Measurements from ENCODE around the gene BNIP5.
"Not testable (repeated sequence)": the region's sequence is repeated elsewhere in the genome, so short reads cannot be mapped to it uniquely, and the experiment has no call there.

Gene BNIP5

DNA sequence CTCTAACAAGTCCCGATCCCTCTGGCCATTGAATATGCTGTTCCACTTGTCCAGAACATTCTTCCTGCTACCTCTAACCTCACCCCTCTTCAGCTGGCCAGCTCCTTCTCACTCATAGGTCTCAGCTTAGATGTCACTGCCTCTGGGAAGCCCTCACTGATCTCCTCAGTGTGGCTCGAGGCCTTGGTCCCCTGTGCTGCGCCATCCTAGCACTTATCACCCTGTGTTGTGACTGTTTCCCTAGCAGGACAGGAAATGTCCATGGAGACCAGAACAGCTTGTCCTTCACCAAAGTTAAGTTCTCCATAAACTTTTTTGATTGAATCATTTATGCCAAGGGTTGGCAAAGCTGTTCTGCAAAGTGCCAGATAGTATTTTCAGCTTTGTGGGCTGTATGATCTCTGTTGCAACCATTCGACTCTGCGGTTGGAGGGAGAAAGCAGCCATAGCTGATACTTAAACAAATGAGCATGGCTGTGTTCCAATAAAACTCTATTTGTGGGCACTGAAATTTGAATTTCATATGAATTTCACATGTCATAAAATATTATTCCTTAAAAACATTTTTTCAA, 6.5 kb upstream of the BNIP5 start:
- H3K4me1 Mint-ChIP-seq (ENCODE audit: low read depth): peaks cover 6% of the 10 kb centered on the region
- H3K36me3 Mint-ChIP-seq (ENCODE audit: low read depth): no peaks in the 10 kb centered on the region
- no peaks in the 10 kb centered on the region for H3K9me3 Mint-ChIP-seq
- H3K27ac Mint-ChIP-seq: no peak overlapping the region
- H3K27me3 Mint-ChIP-seq (ENCODE audit: low read depth): peaks cover 40% of the 10 kb centered on the region
- H3K4me3 Mint-ChIP-seq: no peak overlapping the region
- no peak for DNase-seq (ENCODE audit: low spot score)

DNA sequence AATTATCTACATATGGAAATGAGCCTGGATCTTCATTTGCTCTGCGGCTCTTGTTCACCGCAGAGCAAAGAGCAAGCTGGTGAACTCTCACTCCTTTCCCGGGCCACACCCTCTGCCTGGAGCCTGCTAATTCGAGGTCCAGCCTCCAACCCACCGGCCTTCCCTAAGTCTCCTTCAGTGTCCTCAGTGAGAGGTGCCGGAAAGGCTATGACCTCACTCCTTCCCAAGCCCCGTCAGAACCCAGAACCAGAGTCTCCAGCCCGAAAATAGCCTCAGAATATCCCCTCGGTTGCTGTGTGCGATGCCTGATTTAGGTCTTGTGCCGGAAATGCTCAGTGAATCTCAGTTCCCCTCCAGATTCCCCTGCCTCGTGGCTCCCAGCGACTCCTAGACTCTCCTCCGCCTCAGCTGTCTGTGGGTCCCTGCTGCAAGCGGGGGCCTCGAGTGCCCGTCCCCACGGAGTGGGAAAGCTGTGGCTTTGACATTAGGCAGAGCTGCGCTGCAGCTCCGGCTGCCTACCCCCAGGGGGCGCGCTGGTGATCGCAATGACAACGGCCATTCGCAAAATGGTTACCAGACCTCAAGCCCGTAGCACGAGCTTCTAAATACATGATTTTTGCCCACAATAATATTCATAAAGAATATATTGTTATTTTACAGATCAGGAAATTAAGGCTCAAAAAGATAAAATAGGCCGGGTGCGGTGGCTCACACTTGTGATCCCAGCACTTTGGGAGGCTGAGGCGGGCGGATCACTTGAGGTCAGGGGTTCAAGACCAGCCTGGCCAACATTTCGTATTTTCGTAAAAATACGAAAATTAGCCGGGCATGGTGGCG, 4.1 kb upstream of the BNIP5 start:
- H3K27me3 Mint-ChIP-seq (ENCODE audit: low read depth): peaks cover 47% of the 10 kb centered on the region
- H3K4me1 Mint-ChIP-seq (ENCODE audit: low read depth): peaks cover 10% of the 10 kb centered on the region
- no peaks in the 10 kb centered on the region for H3K36me3 Mint-ChIP-seq (ENCODE audit: low read depth)
- H3K4me3 Mint-ChIP-seq: peak overlapping the region; percentile 72
- H3K27ac Mint-ChIP-seq: no peak overlapping the region
- H3K9me3 Mint-ChIP-seq: no peaks in the 10 kb centered on the region
- DNase-seq (ENCODE audit: low spot score): peak; percentile 56

DNA sequence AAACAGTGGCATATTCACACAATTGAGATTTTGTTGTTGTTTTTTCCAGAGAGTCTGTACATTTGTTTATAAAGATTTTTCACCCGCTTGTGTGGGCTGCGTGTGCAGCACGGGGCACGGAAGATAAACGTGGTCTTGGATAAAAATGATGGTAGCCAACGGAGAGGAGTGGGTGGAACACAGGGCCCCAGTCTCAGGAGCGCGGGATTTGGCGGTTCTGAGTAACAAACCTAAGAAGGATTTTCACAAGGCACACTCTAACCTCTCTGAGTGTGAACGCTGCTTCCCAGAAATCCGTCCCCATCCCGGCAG, 3.6 kb upstream of the BNIP5 start:
- Mint-ChIP-seq H3K4me3 (no peak overlapping the region), H3K9me3 (no peaks in the 10 kb centered on the region), H3K27ac (no peak overlapping the region), H3K4me1 (ENCODE audit: low read depth) (peaks cover 10% of the 10 kb centered on the region), H3K27me3 (ENCODE audit: low read depth) (peaks cover 53% of the 10 kb centered on the region), H3K36me3 (ENCODE audit: low read depth) (no peaks in the 10 kb centered on the region)
- DNase-seq (ENCODE audit: low spot score): no peak

DNA sequence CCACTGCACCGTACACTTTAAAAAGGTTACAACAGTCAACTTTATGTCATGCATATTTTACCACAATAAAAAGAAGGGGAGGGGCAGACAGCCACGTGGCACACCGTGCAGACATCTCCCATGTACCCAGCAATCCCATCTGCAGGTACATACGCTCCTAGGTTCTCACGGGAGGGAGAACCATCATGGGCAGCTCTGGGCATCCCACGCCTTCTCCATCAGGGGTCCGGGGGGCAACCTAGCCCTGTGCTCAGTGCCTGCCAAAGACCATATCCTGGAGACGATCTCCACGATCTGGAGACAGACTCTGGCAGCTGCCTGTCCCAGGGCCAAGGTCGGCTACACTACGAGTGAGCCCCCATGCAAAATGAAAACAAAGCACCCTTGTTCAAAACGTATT, 2.5 kb upstream of the BNIP5 start:
- Mint-ChIP-seq H3K36me3 (ENCODE audit: low read depth) (no peaks in the 10 kb centered on the region), H3K27ac (no peak overlapping the region), H3K4me1 (ENCODE audit: low read depth) (peaks cover 10% of the 10 kb centered on the region), H3K27me3 (ENCODE audit: low read depth) (peaks cover 62% of the 10 kb centered on the region), H3K9me3 (no peaks in the 10 kb centered on the region), H3K4me3 (no peak overlapping the region)
- no peak for DNase-seq (ENCODE audit: low spot score)

DNA sequence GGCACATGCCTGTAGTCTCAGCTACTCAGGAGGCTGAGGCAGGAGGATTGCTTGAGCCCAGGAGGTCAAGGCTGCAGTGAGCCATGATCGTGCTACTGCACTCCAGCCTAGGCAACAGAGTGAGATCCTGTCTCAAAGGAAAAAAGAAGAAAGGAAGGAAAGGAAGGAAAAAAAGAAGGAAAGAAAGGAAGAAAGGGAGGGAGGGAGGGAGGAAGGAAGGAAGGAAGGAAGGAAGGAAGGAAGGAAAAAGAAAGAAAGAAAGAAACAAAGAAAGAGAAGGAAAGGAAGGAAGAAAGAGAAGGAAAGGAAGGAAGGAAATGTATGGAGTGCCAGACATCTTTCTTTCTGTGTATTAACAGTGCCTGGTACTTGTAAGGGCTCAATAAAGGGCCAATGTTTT, 1.5 kb upstream of the BNIP5 start:
- not testable (repeated sequence) for H3K4me1 Mint-ChIP-seq (ENCODE audit: low read depth); H3K36me3 Mint-ChIP-seq (ENCODE audit: low read depth); DNase-seq (ENCODE audit: low spot score); H3K4me3 Mint-ChIP-seq; H3K9me3 Mint-ChIP-seq
- Mint-ChIP-seq H3K27me3 (ENCODE audit: low read depth) (peaks cover 70% of the 10 kb centered on the region), H3K27ac (peak overlapping the region; percentile 64)

DNA sequence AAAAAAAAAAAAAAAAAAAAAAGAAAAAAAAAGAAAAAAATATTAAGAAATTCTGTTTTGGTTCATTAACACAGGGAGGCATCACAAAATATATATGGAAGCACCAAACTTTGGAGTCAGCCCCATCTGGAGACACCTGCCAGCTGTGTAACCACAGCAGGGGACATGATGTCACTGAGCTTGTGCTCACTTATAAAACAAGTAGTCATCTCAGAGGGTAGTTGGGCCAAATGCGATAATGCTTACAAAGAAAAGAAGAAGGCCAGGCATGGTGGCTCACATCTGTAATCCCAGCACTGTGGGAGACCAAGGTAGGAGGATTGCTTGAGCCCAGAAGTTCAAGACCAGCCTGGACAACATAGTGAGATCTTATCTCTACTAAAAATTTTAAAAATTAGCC, 1.1 kb upstream of the BNIP5 start:
- peaks cover 10% of the 10 kb centered on the region for H3K4me1 Mint-ChIP-seq (ENCODE audit: low read depth)

DNA sequence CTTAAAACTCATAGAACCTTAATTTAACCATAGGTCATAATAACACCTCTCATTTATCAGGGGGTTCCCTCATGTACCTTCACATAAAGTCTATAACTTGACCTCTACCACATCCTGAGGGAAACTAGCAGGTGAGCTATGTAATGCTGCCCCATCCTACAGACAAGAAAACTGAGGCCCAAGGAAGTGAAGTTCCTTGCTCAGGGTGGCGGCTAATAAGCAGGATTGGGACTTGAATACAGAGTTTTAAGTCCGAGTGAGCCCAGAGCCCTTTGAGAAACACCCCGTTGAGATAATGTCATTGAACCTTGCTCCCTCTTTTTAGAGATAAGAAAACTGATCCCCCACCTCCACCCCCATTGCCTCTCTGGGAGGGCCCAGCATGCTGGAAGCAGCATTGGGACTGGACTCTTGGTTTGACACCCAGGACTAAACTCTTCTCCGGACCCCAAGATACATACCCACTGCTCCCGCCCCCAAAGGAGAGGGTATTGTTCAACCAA, 429 bp downstream of the BNIP5 start:
- Mint-ChIP-seq H3K4me3 (no peak overlapping the region), H3K9me3 (no peaks in the 10 kb centered on the region), H3K27ac (no peak overlapping the region), H3K36me3 (ENCODE audit: low read depth) (no peaks in the 10 kb centered on the region), H3K4me1 (ENCODE audit: low read depth) (peaks cover 10% of the 10 kb centered on the region), H3K27me3 (ENCODE audit: low read depth) (peaks cover 68% of the 10 kb centered on the region)
- no peak for DNase-seq (ENCODE audit: low spot score)

More for the DNA sequence above, 1.1 kb upstream of the BNIP5 start:
- H3K36me3 Mint-ChIP-seq (ENCODE audit: low read depth): no peaks in the 10 kb centered on the region
- no peak overlapping the region for H3K27ac Mint-ChIP-seq
- DNase-seq (ENCODE audit: low spot score): no peak
- H3K4me3 Mint-ChIP-seq: no peak overlapping the region
- H3K9me3 Mint-ChIP-seq: no peaks in the 10 kb centered on the region
- peaks cover 70% of the 10 kb centered on the region for H3K27me3 Mint-ChIP-seq (ENCODE audit: low read depth)

DNA sequence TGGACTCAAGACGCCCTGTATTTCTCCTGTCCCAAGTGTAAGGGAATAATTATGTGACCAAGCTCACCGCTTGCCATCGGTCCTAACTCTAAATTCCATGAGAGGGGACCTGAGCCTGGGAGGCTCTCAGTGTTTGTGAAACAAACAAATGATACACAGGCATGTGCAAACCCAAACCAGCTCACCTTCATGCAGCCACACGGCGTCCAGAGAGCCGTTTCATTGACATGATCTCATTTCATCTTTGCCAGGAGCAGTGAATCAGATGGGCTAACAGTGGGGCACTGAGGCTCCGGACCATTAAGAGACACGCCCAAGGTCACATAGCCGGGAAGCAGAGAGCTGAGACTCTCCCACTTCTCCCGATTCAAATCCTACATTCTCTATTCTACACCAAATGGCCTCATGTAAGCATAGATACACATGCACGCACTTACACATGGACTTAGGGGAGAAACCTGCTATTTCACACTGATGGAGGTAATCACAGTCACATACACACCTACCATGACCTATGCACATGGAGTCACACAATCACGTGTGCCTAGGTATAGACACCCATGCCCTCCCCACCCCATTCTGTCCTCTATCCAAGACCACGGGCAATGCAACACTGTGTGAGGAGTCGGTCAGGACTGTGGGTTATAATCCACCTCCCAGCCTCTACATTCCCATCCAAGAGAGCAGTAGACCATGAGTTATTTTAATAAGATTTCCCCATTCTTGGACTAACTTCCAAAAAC, 1.1 kb downstream of the BNIP5 start:
- Mint-ChIP-seq H3K36me3 (ENCODE audit: low read depth) (no peaks in the 10 kb centered on the region), H3K27me3 (ENCODE audit: low read depth) (peaks cover 63% of the 10 kb centered on the region), H3K9me3 (no peaks in the 10 kb centered on the region), H3K4me3 (no peak overlapping the region), H3K27ac (no peak overlapping the region), H3K4me1 (ENCODE audit: low read depth) (peaks cover 6% of the 10 kb centered on the region)
- no peak for DNase-seq (ENCODE audit: low spot score)

DNA sequence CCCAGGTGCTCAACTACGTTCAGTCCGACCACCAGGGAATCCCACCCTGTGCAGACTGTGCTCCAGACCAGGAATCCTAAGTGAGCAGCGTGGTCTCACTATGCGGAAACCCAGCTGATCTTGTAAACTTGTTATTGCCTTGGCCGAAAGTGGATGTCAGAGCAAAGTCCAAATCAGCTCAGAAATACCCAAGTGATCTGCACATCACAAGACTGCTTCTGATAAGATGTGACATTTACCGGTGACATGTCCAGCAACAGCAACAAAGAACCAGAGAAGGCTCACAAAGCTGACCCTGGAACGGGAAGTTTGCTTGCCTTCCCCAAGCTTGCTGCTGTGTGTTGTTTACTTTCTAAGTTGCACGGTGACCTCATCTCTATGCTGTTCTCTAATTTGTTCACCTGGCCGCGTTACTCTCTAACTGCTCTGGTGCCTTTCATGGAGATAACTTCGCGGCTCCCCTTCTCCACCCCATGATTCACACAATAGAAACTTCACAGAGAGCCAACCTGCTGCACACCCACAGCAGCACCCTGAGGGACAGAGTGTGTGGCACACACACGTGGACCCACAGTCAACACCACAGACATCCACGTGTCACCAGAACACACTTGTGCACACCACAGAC, 1.7 kb downstream of the BNIP5 start:
- Mint-ChIP-seq H3K4me1 (ENCODE audit: low read depth) (peaks cover 6% of the 10 kb centered on the region), H3K36me3 (ENCODE audit: low read depth) (no peaks in the 10 kb centered on the region), H3K27me3 (ENCODE audit: low read depth) (peaks cover 58% of the 10 kb centered on the region), H3K4me3 (no peak overlapping the region), H3K9me3 (no peaks in the 10 kb centered on the region), H3K27ac (no peak overlapping the region)
- DNase-seq (ENCODE audit: low spot score): no peak

DNA sequence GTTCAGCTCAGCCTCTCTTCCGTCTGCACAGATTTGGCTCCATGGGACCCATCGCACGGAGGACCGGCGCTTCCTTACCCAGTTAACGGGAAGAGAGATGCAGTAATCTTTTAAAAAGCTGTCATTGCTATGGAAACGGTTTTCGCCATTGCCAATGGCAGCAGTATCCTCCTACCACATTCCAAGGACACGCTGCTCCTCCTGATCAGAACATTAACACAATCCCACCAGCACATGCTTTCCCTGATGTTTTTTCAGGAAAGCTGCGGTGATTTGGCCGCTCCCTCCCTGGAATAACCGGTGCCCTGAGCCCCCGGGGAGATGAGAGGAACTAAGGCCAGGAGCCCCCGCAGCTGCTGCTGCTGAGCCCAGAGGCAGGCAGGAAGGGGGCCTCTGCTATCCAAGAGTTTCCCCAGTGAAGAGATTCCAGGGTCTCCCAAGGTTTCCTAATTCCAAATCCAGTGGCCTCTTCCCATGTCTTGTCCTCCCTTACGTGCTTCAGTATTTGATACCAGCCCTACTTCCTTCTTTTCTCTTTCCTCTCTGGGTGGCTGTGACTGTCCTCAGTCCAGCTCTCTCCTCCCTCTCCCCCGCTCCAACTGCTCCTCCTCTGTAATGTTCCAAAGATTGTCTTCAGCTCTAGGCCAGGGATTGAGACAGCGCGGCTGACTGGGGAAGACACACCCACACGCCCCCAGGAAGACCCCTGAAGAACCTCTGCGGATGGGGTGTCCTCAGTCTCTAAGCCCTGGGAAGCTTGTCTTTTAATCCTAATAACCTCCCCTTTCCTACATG, 2.6 kb downstream of the BNIP5 start:
- Mint-ChIP-seq H3K27ac (no peak overlapping the region), H3K36me3 (ENCODE audit: low read depth) (no peaks in the 10 kb centered on the region), H3K27me3 (ENCODE audit: low read depth) (peaks cover 51% of the 10 kb centered on the region), H3K4me1 (ENCODE audit: low read depth) (peaks cover 6% of the 10 kb centered on the region), H3K9me3 (no peaks in the 10 kb centered on the region), H3K4me3 (no peak overlapping the region)
- no peak for DNase-seq (ENCODE audit: low spot score)

DNA sequence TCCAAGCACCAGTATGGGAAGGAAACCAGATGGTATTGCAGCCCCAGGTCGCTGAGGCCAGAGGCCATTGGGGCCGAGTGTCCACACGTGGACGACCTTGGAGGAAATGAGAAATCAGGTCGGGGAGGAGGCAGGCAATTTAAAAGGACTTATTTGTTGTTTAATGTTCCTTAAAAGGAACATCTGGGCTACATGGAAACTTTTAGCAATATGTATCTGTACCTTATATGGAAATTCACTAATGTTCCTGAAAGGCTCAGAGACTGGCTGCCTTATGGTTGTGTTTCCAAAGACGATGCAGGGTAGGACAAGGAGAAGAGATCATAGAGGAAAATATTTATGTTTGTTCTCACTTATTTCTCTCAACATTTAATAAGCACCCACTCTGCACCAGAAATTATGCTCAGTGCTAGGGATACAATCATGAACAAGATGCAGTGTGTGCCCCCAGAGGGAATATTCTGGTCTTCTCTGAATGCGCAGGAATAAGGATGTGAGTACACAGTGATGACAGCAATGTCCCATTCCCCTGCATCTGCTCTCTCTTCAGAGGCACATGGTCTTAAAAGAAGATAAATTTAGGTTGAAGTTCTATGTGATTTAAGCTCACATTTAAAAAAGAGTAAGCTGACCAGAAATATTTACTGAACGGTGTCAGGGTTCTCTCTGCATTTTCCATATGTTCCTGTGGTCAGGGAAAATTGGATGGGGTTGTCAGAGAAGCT, 3.4 kb downstream of the BNIP5 start:
- no peak for DNase-seq (ENCODE audit: low spot score)
- Mint-ChIP-seq H3K9me3 (no peaks in the 10 kb centered on the region), H3K4me1 (ENCODE audit: low read depth) (peaks cover 4% of the 10 kb centered on the region), H3K27me3 (ENCODE audit: low read depth) (peaks cover 47% of the 10 kb centered on the region), H3K36me3 (ENCODE audit: low read depth) (no peaks in the 10 kb centered on the region), H3K4me3 (no peak overlapping the region), H3K27ac (no peak overlapping the region)

DNA sequence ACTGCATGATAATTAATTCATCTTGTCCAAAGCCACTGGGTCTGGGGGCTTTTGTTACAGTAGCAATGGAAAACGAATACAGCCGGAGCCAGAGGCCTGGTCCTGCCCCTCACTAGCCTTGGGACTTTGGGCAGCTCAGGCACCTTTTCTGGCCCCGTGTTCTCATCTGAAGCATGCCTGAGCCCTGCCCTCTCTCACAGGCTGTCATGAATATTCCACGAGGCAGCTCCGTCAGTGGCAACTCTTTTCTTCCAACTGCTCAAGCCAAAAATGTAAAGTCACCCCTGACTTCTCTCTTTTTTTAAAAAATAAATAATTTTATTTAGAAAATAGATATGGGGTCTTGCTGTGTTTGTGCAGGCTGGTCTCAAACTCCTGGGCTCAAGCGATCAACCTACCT, 5.3 kb downstream of the BNIP5 start:
- H3K4me1 Mint-ChIP-seq (ENCODE audit: low read depth): no peaks in the 10 kb centered on the region
- no peak overlapping the region for H3K4me3 Mint-ChIP-seq
- peaks cover 47% of the 10 kb centered on the region for H3K27me3 Mint-ChIP-seq (ENCODE audit: low read depth)
- no peaks in the 10 kb centered on the region for H3K9me3 Mint-ChIP-seq
- no peak for DNase-seq (ENCODE audit: low spot score)
- H3K27ac Mint-ChIP-seq: no peak overlapping the region
- H3K36me3 Mint-ChIP-seq (ENCODE audit: low read depth): no peaks in the 10 kb centered on the region

DNA sequence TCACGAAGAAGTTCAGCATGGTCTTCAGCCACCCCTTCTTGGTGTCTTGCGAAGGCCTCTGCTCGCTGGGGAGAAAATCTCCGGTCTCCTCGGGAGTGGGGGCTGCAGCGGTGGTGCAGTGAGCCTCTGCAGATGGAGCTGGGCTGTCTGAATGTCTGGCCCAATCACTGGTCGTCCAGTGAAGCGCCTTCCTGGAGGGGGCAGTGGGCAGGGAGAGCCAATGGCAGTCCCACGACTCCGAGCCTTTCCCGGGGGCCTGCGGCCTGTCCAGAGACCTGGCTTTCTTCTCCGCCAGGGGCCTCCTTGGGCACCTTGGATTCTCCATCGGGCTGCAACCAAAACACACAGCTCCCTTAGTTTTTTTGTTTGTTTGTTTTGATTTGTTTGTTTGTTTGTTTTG, 6.3 kb downstream of the BNIP5 start:
- H3K4me1 Mint-ChIP-seq (ENCODE audit: low read depth): no peaks in the 10 kb centered on the region
- H3K9me3 Mint-ChIP-seq: no peaks in the 10 kb centered on the region
- DNase-seq (ENCODE audit: low spot score): no peak
- no peaks in the 10 kb centered on the region for H3K36me3 Mint-ChIP-seq (ENCODE audit: low read depth)
- H3K27ac Mint-ChIP-seq: no peak overlapping the region
- H3K27me3 Mint-ChIP-seq (ENCODE audit: low read depth): peaks cover 41% of the 10 kb centered on the region
- H3K4me3 Mint-ChIP-seq: no peak overlapping the region

All from T-helper 2 cell treated with Interferon-gamma antibody and Interleukin-4, amounts not matched to agents 5 μg/mL and 100 μg/mL, for 36 hours (primary cell).